Measurements from ENCODE around the gene FZD10. TPM values are rescaled to one million over a fixed set of nuclear protein-coding genes. Genes with fewer than 3 reads are reported as not detected.

Gene FZD10
- total RNA-seq, 1 experiment from 2014 or later, result not detected

DNA sequence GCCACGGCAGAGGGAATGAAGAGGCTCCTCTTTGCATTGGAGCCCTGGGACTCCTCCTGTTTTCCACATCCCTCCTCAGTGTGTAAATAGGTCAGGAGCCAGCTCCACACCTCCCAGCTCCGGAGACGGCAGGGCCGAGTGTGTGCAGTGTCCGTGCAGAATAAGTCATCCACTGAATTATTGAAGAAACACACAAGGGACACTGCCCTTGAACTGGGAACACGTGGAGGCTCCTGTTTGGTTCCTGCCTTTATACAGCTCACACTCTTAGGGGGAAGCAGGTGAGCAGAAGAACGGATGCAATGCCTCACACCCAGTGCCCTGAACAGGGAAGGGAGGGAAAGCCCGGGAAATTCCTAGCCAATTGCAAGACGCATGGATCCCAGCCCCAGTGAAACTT, 10.4 kb upstream of the FZD10 start:
- Histone ChIP-seq H3K4me1 (ENCODE audit: control insufficient read depth, insufficient read depth, low read length) (no peaks in the 10 kb centered on the region), H3K27ac (ENCODE audit: low read length) (no peak overlapping the region), H3K4me3 (ENCODE audit: low read depth in 2 of 2, low read length in 2 of 2) (no peak overlapping the region), H3K36me3 (ENCODE audit: control insufficient read depth, insufficient read depth, low read length) (no peaks in the 10 kb centered on the region), H3K27me3 (ENCODE audit: control insufficient read depth, insufficient read depth, low read length) (0 out of 2 replicates have a peak, but pooled peaks cover 3% of the 10 kb centered on the region), H3K9me3 (ENCODE audit: control insufficient read depth, insufficient read depth, low read depth, low read length) (no peaks in the 10 kb centered on the region)
- ChIA-PET POLR2A (no interaction called here), CTCF (no interaction called here)
- no TSS peak for BruUV-seq (replicated peaks)
- intact Hi-C loops (cut with micrococcal nuclease; ENCODE audit: unreplicated experiment), result no loop called here
- in situ Hi-C loops (cut with HindIII; ENCODE audit: low pct_unique_long_range_greater_than_20kb, low sequenced_read_pairs), result no loop called here
- no peak for DNase-seq (ENCODE audit: low read depth, low spot score)
- TF ChIP-seq POLR2AphosphoS5 (IDR thresholded peaks at IDR 0.05; ENCODE audit: low read depth, low read length) (no peak), SIN3A (IDR thresholded peaks at IDR 0.05; ENCODE audit: borderline replicate concordance, insufficient read depth, low read depth, low read length) (no peak), TCF7L2 (IDR thresholded peaks at IDR 0.05; ENCODE audit: low read depth, low read length) (no peak)
- TF ChIP-seq, protein P1, sequence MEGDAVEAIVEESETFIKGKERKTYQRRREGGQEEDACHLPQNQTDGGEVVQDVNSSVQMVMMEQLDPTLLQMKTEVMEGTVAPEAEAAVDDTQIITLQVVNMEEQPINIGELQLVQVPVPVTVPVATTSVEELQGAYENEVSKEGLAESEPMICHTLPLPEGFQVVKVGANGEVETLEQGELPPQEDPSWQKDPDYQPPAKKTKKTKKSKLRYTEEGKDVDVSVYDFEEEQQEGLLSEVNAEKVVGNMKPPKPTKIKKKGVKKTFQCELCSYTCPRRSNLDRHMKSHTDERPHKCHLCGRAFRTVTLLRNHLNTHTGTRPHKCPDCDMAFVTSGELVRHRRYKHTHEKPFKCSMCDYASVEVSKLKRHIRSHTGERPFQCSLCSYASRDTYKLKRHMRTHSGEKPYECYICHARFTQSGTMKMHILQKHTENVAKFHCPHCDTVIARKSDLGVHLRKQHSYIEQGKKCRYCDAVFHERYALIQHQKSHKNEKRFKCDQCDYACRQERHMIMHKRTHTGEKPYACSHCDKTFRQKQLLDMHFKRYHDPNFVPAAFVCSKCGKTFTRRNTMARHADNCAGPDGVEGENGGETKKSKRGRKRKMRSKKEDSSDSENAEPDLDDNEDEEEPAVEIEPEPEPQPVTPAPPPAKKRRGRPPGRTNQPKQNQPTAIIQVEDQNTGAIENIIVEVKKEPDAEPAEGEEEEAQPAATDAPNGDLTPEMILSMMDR (IDR thresholded peaks at IDR 0.05), result no peak
- TF ChIP-seq, protein P2, sequence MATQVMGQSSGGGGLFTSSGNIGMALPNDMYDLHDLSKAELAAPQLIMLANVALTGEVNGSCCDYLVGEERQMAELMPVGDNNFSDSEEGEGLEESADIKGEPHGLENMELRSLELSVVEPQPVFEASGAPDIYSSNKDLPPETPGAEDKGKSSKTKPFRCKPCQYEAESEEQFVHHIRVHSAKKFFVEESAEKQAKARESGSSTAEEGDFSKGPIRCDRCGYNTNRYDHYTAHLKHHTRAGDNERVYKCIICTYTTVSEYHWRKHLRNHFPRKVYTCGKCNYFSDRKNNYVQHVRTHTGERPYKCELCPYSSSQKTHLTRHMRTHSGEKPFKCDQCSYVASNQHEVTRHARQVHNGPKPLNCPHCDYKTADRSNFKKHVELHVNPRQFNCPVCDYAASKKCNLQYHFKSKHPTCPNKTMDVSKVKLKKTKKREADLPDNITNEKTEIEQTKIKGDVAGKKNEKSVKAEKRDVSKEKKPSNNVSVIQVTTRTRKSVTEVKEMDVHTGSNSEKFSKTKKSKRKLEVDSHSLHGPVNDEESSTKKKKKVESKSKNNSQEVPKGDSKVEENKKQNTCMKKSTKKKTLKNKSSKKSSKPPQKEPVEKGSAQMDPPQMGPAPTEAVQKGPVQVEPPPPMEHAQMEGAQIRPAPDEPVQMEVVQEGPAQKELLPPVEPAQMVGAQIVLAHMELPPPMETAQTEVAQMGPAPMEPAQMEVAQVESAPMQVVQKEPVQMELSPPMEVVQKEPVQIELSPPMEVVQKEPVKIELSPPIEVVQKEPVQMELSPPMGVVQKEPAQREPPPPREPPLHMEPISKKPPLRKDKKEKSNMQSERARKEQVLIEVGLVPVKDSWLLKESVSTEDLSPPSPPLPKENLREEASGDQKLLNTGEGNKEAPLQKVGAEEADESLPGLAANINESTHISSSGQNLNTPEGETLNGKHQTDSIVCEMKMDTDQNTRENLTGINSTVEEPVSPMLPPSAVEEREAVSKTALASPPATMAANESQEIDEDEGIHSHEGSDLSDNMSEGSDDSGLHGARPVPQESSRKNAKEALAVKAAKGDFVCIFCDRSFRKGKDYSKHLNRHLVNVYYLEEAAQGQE (IDR thresholded peaks at IDR 0.05; ENCODE audit: insufficient read depth in 1 of 2, low read depth in 2 of 2, low read length in 1 of 2), result no peak
- no peak for ATAC-seq

- in situ Hi-C loops (cut with HindIII; ENCODE audit: low pct_unique_long_range_greater_than_20kb, low sequenced_read_pairs), result no loop called here
Measured at GRCh38 chr12:130152386-130152785, 9.9 kb upstream of the FZD10 start.

More at GRCh38 chr12:130152386-130152785, 9.9 kb upstream of the FZD10 start:
- Histone ChIP-seq H3K27ac (ENCODE audit: low read length) (no peak overlapping the region), H3K9me3 (ENCODE audit: control insufficient read depth, insufficient read depth, low read depth, low read length) (no peaks in the 10 kb centered on the region), H3K27me3 (ENCODE audit: control insufficient read depth, insufficient read depth, low read length) (0 out of 2 replicates have a peak, but pooled peaks cover 3% of the 10 kb centered on the region), H3K36me3 (ENCODE audit: control insufficient read depth, insufficient read depth, low read length) (no peaks in the 10 kb centered on the region), H3K4me3 (ENCODE audit: low read depth in 2 of 2, low read length in 2 of 2) (no peak overlapping the region), H3K4me1 (ENCODE audit: control insufficient read depth, insufficient read depth, low read length) (no peaks in the 10 kb centered on the region)
- no peak for TF ChIP-seq POLR2AphosphoS5 (IDR thresholded peaks at IDR 0.05; ENCODE audit: low read depth, low read length)
- TF ChIP-seq, protein P2 (IDR thresholded peaks at IDR 0.05; ENCODE audit: insufficient read depth in 1 of 2, low read depth in 2 of 2, low read length in 1 of 2), result no peak
- TF ChIP-seq, protein P1 (IDR thresholded peaks at IDR 0.05), result no peak
- TF ChIP-seq TCF7L2 (IDR thresholded peaks at IDR 0.05; ENCODE audit: low read depth, low read length), result no peak
- TF ChIP-seq SIN3A (IDR thresholded peaks at IDR 0.05; ENCODE audit: borderline replicate concordance, insufficient read depth, low read depth, low read length), result no peak
- ChIA-PET POLR2A (no interaction called here), CTCF (no interaction called here)
- no TSS peak for BruUV-seq (replicated peaks)
- no peak for ATAC-seq
- DNase-seq (ENCODE audit: low read depth, low spot score), result no peak
- intact Hi-C loops (cut with micrococcal nuclease; ENCODE audit: unreplicated experiment), result no loop called here
